Activated CD8-positive, alpha-beta memory T cell treated with anti-CD3 and anti-CD28 coated beads for 48 hours (primary cell): ENCODE data around the gene COL13A1.
A peak's percentile ranks its signal among the peaks of the same experiment; 100 is the strongest.

Experiments
- DNase-seq, 3 experiments: peaks; one replicate each; pipeline ENCODE4 v3.0.0-alpha.2; 2020; ENCODE audit warnings: low read depth in 2 of 3, low spot score in 2 of 3

Gene COL13A1

DNA sequence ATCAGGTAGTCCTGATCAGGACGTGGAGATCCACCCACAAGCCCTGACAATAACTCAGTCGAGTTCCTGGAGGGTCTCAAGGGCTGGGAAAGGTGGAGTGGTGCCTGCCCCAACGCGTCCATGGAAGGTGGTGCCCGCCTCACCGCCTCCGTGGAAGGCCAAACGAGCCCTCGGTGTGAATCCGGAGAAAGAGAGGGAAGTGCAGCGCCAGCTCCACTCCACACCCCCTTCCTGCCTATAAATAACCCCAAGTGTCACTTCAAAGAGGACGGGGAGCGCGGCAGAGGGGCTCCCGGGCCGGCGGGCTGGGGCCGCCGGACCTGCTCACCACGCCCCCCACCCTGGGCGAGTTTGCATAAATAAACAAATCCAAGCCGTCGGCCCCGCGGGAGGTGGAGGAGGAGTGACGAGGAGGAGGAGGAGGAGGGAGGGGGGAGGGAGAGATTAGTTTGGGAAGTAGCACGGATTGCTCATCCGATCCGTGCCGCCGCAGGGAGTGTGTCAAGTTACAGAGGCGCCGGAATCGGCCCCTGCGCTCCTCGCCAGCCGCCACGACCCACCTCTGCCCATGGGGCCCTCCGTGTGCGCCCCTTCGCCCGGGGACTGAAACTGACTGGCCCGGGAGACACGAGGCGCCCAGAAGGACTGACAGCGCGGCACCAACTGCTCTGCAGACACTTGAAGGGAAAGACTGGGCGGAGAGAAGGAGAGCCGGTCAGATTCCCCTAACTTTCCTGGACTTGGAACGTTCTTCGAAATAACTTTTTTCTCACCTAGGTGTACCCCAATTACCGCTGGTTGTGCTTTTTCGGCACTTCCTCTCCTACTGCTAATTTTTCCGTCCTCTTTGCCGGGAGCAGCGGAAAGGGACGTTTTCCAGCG, at the start of gene COL13A1:
Gene COL13A1 (plus strand): TSS at position 473 of the 882 bp plus-strand sequence. CDS start 518 bp downstream, outside the sequence.
- no peak for DNase-seq

DNA sequence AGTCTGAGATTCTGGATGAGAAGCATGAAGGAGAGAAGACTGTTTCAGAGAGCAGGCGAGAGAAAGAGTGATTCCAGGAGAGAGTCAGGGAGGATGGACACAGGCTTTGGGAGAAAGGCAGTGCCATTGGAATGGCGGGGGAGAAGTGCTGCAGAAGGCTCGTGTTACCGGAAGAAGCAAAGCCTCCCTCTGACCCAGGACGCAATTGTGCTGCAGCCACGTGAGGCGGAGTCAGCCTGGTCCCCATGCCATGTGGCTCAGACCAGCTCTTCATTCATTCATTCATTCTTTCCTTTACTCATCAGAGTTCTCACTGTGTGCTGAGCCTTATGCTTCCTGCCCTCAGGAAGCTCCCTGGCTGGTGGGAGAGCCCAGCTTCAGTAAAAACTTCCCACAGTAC, 49.2 kb upstream of the COL13A1 start:
- DNase-seq: no peak

DNA sequence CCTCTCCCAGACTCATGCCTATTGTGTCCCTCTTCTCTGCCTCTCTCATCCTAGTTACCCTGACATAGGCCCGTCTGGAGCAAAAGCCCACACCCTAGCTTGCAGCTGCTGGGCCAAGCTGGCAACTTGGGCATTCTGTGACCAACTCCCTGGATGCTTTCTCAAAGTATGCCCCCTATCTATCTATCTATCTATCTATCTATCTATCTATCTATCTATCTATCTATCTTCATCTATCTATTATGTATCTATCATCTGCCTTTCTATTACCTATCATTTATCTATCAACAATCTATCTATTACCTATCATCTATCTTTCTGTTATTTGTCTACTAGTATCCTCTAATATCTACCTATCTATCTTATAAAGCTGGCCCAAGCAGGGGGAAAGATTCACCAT, 45.4 kb upstream of the COL13A1 start:
- no peak for DNase-seq

DNA sequence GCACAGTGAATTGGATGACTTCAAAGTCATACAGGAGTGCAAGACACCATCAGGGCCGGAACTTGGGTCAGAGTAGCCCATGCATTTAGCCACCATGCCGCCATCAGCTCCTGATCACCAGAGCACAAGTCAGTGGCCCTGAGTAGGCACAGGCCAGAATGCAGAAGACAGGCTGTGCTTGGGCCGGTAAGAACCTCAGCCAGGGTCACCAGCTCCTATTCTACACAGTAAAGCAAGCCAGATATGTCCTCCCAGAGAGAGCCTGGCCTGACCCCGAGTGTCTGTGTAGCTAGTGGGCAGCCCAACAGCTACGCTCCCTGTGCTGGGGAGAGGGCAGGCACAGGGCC, 44.5 kb upstream of the COL13A1 start:
- DNase-seq: no peak

DNA sequence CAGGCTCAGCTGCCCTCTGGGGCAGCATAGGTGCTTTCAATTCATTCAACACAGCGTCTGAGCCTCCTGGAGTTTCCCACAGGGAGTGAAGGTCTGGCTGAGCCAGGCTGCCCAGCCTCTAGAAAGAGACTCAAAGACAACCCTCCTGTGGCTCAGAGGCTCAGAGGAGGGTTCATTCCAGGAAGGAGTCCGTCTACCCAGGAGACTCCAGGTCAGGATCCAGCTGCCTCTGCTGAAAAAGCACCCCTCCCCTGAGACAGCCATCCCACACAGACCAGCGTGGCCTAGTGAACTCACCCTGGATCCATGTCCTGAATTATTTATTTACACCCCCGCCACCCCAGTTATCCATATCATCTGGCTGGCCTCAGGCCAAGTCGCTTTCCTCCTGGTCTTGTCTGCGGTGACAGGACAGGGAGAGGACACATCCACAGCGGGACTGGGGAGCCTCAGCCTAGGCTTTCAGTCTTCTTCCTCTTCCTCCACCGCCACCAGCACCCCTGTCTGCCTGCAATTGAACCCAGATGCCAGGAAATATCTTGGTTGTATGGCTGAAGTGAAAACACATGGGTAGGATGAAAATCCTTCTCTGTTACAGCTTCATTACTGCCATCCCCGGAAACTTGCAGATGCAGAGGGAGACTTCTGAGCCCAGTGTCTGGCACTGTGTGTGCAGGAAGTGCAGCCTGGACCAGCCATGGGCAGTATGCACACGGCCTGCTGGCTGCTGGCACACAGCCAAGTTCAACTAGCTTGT, 44.0 kb upstream of the COL13A1 start:
- DNase-seq: no peak

DNA sequence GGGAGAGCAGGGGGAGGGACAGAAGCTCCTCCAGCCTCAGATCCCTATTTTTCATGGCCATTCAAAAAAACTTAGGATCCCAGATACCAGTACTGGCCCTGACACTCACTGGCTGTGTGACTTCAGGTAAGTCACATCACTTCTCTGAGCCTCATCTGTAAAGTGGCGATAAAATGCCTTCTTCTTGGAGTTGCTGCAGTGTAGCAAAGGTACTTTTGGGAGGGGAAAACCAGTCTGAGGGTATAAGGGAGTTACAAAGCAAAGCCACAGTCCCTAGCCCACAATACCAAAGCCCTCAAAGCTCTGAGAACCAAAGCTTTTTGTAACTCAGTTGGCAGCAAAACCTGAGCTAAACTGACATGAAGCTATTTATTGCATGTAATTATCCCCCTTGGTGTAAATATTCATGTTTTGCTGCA, 43.4 kb upstream of the COL13A1 start:
- DNase-seq: no peak

DNA sequence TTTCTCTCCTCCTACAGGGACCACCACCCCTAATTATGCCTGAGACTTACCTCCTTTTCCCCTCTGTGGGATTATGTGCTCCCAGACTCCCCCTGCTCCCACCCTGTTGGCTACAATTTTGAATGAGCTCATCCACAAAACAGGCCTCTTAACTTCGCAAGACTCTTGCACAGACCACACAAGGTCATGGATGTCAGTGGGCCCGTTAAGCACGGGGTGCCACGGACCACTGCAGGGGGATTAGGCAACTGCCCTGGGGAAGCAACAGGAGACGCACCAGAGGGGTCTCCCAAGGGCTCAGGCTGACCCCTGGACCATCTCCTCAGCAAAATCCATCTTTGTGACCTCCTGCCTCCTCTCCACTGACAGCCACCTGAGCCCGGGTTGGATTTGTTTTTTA, 42.1 kb upstream of the COL13A1 start:
- no peak for DNase-seq

DNA sequence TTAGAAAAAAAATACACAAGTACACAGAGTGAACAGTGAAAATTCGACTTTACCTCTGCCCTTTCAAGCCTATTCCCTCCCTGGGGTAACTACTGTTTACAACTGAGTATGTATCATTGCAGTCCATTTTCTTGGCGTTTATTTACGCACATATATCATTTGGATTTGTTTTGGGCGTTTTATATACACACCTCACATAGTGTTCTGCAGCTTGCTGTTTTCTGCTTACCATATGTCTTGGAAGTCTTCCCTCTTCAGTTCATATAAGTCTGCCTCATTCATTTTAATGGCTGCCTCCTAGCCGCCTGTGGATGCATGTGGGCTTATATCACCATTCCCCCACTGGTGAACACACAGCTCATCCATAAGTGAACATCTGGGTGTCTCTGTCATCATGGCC, 41.6 kb upstream of the COL13A1 start:
- DNase-seq: no peak

DNA sequence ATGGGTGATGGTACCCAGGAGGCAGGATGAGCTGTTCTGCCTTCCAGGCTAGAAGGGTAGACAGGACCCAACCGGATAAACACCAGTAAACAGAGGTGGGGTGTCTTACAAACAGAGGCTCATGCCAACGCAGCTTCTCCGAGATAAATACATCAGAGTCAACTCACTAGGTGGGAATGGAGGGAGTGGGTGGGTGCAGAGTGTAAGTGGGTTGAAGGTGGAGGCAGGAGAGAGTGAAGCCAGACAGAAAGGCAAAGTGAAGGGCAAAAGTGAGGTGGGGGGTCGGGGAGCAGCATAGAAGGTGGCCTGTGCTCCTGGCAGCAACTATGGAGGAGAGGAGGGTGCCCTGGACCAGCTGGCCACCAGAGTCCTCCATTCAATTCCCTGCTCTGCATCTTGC, 40.4 kb upstream of the COL13A1 start:
- no peak for DNase-seq

DNA sequence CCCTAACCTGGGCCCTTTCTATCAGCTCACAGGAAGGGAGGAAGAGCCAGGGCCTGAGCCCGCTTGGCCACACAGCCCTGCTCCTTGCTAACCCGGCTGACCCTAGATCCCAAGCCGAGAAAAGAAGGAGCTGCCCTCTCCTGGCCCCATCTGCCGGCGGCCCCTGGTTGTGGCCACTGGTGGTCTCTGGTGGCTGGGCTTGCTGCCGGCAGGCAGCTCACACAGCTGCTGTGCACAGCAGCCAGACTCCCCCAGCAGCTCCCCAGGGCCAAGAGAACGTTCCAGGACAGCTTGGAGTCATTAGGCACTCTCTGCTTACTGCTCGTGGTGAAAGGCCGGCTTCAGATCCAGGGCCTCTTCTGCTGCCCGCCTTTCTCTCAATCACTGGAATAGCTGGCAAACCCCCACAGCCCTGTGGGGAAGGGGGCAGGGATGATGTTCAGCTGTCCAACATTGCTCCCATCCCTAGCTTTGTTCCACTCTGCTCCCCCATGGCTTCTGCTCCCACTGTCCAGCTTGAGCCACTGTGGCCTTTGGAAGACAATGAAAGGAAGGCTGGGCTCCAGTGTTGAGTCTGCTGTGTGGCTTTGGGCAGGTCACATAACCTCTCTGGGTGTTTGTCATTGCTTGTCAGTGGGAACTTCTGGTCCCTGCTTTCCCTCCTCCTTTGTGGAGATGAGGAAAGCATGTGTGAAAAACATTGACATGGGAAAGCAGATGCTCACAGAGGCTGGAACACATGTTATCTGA, 35.4 kb upstream of the COL13A1 start:
- no peak for DNase-seq

DNA sequence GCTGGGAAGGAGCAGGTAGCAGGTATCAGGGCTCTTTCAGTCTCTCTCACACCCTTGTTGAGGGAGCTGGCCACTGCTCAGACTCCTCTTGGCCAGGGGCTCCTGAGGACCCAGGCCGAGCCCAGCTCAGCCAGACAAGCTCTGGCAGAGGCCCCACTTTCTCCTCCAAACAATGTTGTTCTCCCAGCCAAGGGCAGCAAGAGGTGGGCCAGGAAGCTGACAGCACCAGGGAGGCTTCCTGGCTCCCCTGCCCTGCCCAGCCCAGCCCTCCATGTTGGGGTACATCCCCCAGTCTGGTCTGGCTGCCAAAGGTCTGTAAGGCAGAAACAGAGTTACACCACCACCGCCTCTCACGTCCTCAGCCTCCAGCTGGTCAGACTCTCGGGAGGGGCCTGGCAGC, 33.9 kb upstream of the COL13A1 start:
- no peak for DNase-seq

DNA sequence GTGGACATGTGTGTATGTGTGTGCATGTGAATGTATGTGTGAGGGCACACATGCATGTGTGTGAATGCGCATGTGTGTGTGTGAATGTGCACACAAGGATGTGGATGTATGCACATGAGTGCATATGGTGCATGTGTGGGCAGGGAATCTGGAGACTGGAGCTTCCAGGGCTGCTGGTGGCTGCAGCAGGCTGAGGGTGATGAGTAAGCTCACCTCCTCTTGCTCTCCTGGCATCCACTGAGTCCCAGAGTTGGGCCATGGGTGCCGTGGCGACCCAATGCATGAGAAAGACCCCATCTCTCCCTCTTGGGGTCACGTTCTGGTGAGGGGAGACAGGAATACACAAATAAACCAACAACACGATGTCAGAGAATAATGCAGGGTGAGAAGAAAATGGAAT, 33.3 kb upstream of the COL13A1 start:
- no peak for DNase-seq

DNA sequence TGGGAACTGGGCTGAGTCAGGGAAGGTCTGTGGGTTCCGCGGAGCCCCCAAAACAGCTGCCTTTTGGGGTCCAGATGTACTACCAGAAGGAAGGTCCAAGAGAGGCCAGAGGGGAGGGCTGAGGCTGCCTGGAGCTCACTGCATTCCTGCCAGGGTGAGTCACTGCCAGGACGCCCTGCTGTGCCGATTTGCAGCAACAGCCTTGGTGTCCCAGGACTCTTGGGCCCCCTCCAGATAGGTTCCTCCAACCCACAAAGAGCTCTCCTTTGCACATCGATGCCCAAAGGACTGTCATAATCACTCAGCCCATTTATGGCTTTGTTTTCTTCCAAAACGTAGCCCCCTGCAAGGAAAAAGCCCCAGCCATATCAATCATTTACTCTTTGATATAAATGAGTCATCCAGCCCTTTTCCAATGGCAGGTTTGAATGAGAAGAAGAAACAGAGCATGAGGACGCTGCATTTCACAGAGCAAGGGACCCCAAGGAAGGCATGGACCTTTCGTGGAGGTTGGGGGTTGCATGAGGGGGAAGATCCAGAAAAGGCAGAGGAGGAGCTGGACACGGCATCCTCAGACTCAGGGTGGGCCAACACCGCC, 32.2 kb upstream of the COL13A1 start:
- DNase-seq: no peak

DNA sequence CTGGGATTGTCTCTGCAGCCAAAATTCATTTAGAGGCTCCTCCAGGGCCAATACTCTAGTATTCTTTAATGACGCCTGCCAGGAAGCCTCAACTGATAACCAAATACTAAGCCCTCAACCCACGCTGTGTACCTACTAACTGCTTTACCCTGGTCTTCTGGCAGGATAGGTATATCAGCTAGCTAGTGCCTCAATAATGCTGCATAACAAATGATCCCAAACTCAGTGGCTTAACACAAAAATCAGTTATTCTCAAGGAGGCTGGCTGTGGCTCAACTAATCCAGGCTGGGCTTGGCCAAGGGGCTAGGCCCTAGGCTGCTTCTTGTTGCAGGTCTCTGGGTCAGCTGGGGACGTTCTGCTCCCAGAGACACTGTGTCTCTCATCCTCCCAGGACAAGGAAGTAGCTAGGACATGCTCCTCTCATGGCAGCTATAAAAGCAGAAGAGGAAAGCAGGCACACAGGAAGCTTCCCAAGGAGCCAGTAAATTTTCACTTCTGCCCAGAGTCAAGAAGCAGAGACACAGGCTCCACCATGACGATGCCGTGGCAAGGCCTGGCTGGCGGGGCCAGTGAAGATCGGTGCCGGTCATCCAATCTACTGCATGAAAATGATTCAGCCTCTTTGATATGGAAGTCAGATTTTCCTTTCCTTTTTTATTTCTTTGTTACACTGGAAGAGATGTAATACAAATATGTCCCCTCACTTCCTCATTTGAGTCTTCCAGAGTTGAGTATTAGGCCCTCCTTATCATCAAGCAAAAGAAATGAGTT, 28.6 kb upstream of the COL13A1 start:
- no peak for DNase-seq

DNA sequence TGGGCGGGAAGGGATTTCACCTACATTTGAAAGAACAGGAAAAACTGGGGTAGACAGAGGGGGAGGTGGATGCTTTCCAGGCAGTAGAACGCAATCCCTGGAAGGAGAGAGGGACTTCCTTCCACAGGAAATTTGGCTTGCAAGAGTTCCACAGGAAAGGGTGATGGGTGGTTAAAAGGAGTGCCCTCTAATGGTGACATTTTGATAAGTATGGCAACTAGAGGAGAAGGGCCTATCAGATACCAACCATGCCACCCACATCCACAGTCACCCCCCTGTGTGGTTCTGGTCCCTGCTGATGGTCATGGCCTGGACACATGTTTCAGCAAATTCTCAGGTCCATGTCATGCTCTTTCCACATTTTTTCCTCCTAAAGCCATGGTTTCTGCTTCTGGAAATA, 27.1 kb upstream of the COL13A1 start:
- no peak for DNase-seq

DNA sequence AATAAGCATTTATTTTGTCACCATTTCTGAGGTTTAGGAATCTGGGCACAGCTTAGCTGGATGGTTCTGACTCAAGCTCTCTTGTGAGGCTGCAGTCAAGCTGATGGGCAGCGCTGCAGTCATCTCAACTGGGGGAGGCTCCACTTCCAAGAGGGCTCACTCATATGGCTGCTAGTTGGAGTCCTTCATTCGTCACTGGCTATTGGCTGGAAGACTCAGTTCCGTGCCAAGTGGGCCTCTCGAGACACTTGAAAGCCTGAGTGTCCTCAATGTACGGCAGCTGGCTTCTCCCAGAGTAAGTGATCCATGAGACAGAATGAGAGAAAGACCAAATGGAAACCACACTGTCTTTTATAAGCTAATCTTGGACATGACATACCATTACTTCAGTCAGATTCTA, 21.6 kb upstream of the COL13A1 start:
- DNase-seq: no peak

DNA sequence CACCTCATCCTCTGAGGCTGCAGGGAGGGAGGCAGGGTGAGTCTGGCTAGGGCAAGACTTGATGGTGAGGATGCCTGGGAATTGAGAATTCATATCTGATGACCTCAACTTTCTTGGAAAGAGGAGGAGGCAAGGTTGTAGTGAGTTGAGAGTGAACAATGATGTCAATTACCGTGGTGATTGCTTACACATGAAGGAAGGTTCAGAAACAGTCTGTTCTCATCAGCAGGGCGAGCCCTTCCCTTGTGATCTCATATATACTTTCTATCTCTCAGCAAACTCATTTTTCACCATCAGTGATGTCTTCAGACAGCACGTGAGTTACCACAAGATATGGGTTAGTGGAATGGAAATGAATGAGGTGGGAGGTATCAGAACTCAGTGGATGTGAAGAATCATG, 20.1 kb upstream of the COL13A1 start:
- no peak for DNase-seq

DNA sequence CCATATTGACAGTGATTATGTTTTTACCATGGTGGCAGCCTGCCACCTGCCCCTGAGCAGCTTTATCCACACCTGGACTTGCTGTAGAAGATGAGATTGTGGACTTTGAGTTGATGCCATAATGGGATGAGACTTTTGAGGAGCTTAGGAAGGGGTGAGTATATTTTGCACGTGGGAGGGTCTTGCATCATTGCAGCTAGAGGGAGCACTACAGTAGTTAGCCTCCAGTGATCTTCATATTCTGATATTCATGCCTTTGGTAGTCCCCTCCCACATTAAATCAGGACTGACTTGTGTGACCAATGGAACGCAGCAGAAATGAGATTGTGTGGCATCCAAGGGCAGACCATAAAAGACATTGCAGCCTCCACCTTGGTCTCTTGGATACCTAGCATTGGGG, 18.2 kb upstream of the COL13A1 start:
- DNase-seq: no peak

DNA sequence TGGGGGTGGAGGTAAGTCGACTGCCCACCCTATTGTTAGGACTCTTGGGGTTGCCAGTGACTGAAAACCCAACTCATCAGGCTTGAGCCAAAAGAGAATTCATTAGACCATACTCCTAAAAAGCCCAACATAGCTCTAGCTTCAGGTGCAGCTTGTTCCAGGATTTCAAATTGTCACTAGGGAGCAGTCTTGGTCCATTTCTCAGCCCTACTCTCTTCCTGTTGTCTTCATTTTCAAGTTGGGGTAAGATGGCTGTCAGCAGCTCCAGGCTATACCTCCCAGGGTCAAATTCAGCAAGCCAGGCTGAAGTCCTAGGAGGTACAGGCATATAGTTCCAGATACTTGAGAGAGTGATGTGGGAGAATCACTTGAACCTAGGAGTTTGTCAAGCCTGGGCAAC, 14.9 kb upstream of the COL13A1 start:
- DNase-seq: no peak

DNA sequence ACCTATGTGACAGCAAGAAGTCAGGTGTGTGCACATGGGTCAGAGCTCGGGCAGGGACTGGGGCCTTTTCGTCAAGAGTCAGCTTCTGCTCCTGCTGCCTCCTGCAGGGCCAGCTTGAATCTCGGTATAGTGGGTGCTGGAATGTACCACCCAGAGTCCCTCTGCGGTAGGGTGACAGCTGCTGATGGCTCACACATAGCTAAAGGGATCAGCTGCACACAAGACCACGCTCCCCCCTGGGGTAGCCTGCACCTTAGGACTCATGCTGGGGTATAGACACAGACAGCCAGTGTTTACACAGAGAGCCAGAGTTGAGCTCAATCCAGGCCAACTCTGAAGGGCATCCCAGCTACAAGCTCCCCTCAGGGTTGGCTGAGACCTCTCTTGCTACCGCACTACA, 14.0 kb upstream of the COL13A1 start:
- no peak for DNase-seq

DNA sequence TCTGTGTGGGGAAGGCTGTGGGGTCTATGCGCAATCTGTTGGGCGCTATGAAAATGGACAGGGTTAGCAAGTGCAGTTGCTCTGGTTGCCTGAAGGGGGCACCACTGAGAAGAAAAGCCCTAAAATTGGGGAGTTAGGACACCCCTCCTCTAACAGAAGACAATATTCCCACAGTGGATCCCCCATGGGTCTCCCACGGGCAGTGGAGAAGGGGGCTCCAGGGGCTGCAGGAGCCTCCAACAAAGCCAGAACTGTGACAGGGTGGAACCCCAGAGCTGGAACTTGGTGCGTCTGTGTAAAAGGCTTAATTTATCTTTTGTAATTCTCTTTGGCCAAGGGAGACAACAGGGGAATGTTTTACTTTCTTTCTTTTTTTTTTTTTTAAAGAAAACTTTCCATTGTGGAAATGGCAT, 12.5 kb upstream of the COL13A1 start:
- DNase-seq: peak in 1 of 3 experiments; percentile 4
